Fibroblast of lung (primary cell): ENCODE data around the gene CRACR2B. TPM values are rescaled to one million over a fixed set of nuclear protein-coding genes. Genes with fewer than 3 reads are reported as not detected.

Experiments
- DNase-seq, 2 donors: peaks; one replicate each; pipeline versions ENCODE4 v3.0.0 to v3.0.0-alpha.2; 2010; ENCODE audit warnings: low read depth in 2 of 2
- H2AFZ ChIP-seq: 2 replicates; pipeline ENCODE4 v1.5.1; 2012; ENCODE audit warnings: low read length, control low read depth, inconsistent platforms
- H3K27ac ChIP-seq: 2 replicates; pipeline ENCODE4 v1.5.1; 2011; ENCODE audit warnings: low read length, control low read depth; ENCODE audit not compliant: insufficient read depth
- H3K27me3 ChIP-seq: 2 replicates; pipeline ENCODE4 v1.5.1; 2011; ENCODE audit warnings: mild to moderate bottlenecking, low read length; ENCODE audit not compliant: control insufficient read depth, insufficient read depth
- H3K36me3 ChIP-seq: 2 replicates; pipeline ENCODE4 v1.5.1; 2011; ENCODE audit warnings: low read length; ENCODE audit not compliant: control insufficient read depth, insufficient read depth
- H3K4me1 ChIP-seq: 2 replicates; pipeline ENCODE4 v1.5.1; 2011; ENCODE audit warnings: low read length; ENCODE audit not compliant: control insufficient read depth, insufficient read depth; ENCODE audit errors: extremely low read depth
- H3K4me2 ChIP-seq: 2 replicates; pipeline ENCODE4 v1.5.1; 2011; ENCODE audit warnings: low read length, control low read depth; ENCODE audit not compliant: insufficient read depth; ENCODE audit errors: extremely low read depth
- H3K4me3 ChIP-seq, 4 experiments: fragments of 200-600 bp in 1 of 4; sonication (generic) in 1 of 4; replicated peaks in 1 of 4; 2 replicates each; pipeline ENCODE4 v1.5.1; 2011 to 2016; ENCODE audit warnings: low read length in 4 of 4, low read depth in 3 of 4, mild to moderate bottlenecking in 3 of 4, control low read depth in 2 of 4, inconsistent platforms in 1 of 4, mixed read lengths in 1 of 4; ENCODE audit not compliant: insufficient read depth in 1 of 4; ENCODE audit errors: control extremely low read depth in 1 of 4
- H3K79me2 ChIP-seq: 2 replicates; pipeline ENCODE4 v1.5.1; 2012; ENCODE audit warnings: mild to moderate bottlenecking, low read length, inconsistent platforms; ENCODE audit not compliant: control insufficient read depth, insufficient read depth
- H3K9ac ChIP-seq: 2 replicates; pipeline ENCODE4 v1.5.1; 2011; ENCODE audit warnings: mild to moderate bottlenecking, low read length, control low read depth; ENCODE audit not compliant: insufficient read depth
- H3K9me3 ChIP-seq: 2 replicates; pipeline ENCODE4 v1.5.1; 2012; ENCODE audit warnings: low read depth, low read length; ENCODE audit not compliant: control insufficient read depth, insufficient read depth
- H4K20me1 ChIP-seq: 2 replicates; pipeline ENCODE4 v1.5.1; 2011; ENCODE audit warnings: low read length; ENCODE audit not compliant: control insufficient read depth, insufficient read depth; ENCODE audit errors: extremely low read depth
- EZH2 ChIP-seq: IDR thresholded peaks from 2 replicates; pipeline ENCODE4 v1.5.1; 2012; ENCODE audit warnings: low read length, control low read depth, mild to moderate bottlenecking; ENCODE audit errors: missing control alignments
- polyA plus RNA-seq, 2 donors: library from polyadenylated mRNA; depleted of rRNA in 1 of 2; stranded (reverse) in 1 of 2; unstranded in 1 of 2; fragments of >200 nt; gene quantifications; 2 replicates each; pipeline ENCODE4 v1.2.1, GENCODE V29; 2011 to 2012; ENCODE audit warnings: missing spikeins in 1 of 2
- total RNA-seq: library from RNA; depleted of rRNA; stranded (reverse); fragments of >200 nt; gene quantifications from 2 replicates; pipeline ENCODE4 v1.2.1, GENCODE V29; 2014
- TF ChIP-seq, protein P1 (sequence below), 2 donors: IDR thresholded peaks in 1 of 2; conservative IDR thresholded peaks in 1 of 2; 1 replicate in 1 of 2; 2 replicates in 1 of 2; pipeline ENCODE4 v1.5.1; 2011 to 2012; ENCODE audit warnings: low read length in 2 of 2, control low read depth in 1 of 2, inconsistent platforms in 1 of 2, low read depth in 1 of 2, mild to moderate bottlenecking in 1 of 2

Gene CRACR2B
- total and polyA plus RNA-seq, 2 donors (not counting 1 experiment from before 2014, with no cell fraction given) = 0.11 to 0.66 TPM

DNA sequence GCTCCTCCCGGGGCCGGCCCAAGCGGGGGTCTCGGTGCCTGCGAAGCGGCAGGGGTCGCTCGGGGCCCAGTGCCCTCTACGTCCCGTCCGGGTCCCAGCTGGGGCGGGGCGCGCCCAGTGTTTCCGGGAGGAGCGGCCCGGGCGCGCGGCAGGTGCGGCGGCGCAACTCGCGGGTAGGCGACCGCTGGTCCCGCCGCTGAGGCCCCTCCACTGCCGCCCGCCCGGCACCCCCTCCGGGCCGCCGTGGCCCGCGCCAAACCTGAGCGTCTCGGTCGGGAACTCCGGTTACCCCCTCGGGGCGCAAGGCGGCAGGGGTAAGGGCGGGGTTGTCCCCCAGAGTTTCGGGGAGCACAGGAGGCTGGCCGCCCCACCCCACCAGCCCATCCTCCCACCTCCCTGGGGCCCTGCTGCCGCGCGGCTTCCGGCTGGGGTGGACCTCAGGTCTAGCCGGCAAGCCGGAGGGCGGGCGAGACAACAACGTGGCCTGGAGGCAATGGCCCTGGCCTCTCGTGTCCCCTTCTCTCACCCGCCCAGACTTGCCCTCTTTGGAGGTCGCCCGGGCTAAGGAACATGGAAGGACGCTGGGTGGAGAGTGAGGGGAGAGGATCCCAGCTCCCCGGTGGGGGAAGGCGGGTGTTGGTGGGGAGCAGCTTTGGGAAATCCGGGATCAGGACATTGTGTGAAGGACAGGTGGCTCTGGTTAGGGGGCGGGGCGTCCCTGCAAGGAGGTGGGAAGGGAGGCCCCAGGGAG is 398 bp upstream of the CRACR2B start:
- Histone ChIP-seq H3K9ac (no peak overlapping the region), H3K9me3 (no peaks in the 10 kb centered on the region), H4K20me1 (no peaks in the 10 kb centered on the region), H3K4me2 (peak overlapping the region; percentile 68), H3K4me1 (peaks cover 24% of the 10 kb centered on the region), H2AFZ (no peak overlapping the region), H3K79me2 (no peaks in the 10 kb centered on the region), H3K36me3 (peaks cover 10% of the 10 kb centered on the region), H3K4me3 (peak overlapping the region in 2 of 4 experiments; percentile 19 to 45), H3K27ac (no peak overlapping the region), H3K27me3 (no peaks in the 10 kb centered on the region)
- TF ChIP-seq, protein P1, sequence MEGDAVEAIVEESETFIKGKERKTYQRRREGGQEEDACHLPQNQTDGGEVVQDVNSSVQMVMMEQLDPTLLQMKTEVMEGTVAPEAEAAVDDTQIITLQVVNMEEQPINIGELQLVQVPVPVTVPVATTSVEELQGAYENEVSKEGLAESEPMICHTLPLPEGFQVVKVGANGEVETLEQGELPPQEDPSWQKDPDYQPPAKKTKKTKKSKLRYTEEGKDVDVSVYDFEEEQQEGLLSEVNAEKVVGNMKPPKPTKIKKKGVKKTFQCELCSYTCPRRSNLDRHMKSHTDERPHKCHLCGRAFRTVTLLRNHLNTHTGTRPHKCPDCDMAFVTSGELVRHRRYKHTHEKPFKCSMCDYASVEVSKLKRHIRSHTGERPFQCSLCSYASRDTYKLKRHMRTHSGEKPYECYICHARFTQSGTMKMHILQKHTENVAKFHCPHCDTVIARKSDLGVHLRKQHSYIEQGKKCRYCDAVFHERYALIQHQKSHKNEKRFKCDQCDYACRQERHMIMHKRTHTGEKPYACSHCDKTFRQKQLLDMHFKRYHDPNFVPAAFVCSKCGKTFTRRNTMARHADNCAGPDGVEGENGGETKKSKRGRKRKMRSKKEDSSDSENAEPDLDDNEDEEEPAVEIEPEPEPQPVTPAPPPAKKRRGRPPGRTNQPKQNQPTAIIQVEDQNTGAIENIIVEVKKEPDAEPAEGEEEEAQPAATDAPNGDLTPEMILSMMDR (conservative IDR thresholded peaks at IDR 0.05 in 1 of 2, IDR thresholded peaks at IDR 0.05 in 1 of 2; ENCODE audit: low read depth in 1 of 2, low read length in 2 of 2) = no peak
- DNase-seq = no peak

DNA sequence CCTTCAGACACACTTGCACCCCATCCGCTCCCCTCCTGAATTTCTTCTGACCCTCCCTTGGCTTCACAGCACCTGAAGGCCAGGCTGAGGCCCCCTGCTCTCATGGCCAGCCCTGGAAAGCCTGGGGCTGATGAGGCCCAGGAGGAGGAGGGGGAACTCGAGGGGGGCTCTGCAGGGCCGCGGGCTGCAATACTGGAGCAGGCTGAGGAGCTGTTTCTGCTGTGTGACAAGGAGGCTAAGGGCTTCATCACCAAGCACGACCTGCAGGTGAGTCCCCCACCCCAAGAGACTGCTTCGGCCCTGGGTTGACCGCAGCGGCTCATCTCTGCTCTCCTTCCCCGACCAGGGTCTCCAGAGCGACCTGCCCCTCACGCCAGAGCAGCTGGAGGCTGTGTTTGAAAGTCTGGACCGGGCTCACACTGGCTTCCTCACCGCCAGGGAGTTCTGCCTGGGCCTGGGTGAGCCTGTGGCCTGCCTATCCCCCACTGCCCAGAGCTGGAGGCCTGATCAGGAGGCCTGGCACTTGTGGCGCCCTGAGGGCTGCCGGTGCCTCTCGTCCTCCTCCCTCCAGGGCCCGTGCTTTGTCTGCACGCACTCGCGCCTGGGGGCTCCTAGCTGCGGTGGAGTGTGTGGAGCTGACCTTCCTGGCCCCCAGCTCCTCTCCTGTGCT is 922 bp downstream of the CRACR2B start:
- Histone ChIP-seq H2AFZ (no peak overlapping the region), H3K4me2 (peak overlapping the region; percentile 15), H3K4me1 (peaks cover 27% of the 10 kb centered on the region)

DNA sequence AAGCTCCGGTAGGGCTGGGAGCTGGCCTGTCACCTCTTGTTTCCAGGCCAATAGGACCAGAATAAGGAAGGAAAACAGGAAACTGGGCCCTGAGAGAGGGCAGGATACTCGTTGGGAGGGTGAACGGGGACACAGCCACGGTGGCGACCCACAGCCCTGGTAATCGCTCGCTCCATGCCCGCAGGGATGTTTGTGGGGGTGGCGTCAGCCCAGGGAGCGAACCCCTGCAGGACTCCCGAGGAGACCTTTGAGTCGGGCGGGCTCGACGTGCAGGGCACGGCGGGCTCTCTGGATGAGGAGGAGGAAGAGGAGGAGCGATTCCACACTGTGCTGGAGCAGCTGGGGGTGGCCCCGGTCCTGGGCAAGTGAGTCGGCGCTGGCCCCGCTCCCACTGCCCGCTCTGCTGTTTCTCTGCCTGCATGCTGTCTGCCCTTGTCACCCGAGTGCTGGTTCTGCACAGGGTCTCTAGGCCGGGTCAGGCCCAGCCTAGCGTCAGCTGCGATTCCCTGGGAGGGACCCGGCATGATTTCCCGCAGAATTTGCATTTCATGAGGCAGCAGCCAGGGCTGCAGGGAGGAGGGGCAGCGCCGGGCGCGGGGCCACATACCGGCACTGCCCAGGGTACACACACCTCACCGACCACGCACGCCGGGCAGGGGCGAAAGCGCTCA is 1.6 kb downstream of the CRACR2B start:
- H3K79me2 ChIP-seq = peaks cover 9% of the 10 kb centered on the region
- peak overlapping the region; percentile 88 for H3K4me2 ChIP-seq
- peaks cover 30% of the 10 kb centered on the region for H3K4me1 ChIP-seq
- H2AFZ ChIP-seq = peak overlapping the region; percentile 17
- H3K9ac ChIP-seq = no peak overlapping the region
- peak overlapping the region in 3 of 4 experiments; percentile 7 to 38 (median 14) for H3K4me3 ChIP-seq
- H3K27ac ChIP-seq = no peak overlapping the region
- no peaks in the 10 kb centered on the region for H3K9me3 ChIP-seq
- H4K20me1 ChIP-seq = no peaks in the 10 kb centered on the region
- no peaks in the 10 kb centered on the region for H3K27me3 ChIP-seq
- DNase-seq = no peak
- peaks cover 4% of the 10 kb centered on the region for H3K36me3 ChIP-seq
- TF ChIP-seq, protein P1 (conservative IDR thresholded peaks at IDR 0.05 in 1 of 2, IDR thresholded peaks at IDR 0.05 in 1 of 2; ENCODE audit: low read depth in 1 of 2, low read length in 2 of 2) = no peak
- TF ChIP-seq EZH2 = no peak

More for the DNA sequence above, 922 bp downstream of the CRACR2B start:
- no peak overlapping the region for H3K27ac ChIP-seq
- no peak overlapping the region for H3K9ac ChIP-seq
- peaks cover 8% of the 10 kb centered on the region for H3K36me3 ChIP-seq
- no peak for DNase-seq
- no peak overlapping the region for H3K4me3 ChIP-seq
- no peaks in the 10 kb centered on the region for H3K27me3 ChIP-seq
- no peaks in the 10 kb centered on the region for H3K9me3 ChIP-seq
- TF ChIP-seq EZH2 = peak; percentile 30
- TF ChIP-seq, protein P1 (conservative IDR thresholded peaks at IDR 0.05 in 1 of 2, IDR thresholded peaks at IDR 0.05 in 1 of 2; ENCODE audit: low read depth in 1 of 2, low read length in 2 of 2) = no peak
- no peaks in the 10 kb centered on the region for H4K20me1 ChIP-seq
- peaks cover 5% of the 10 kb centered on the region for H3K79me2 ChIP-seq
